HCT116 (cell line): Measurements from ENCODE around the gene YEATS4. TPM values are rescaled to one million over a fixed set of nuclear protein-coding genes. Genes with fewer than 3 reads are reported as not detected.

Experiments
- ATAC-seq: fragments of 200-7000 bp; cut with Tn5 transposase; 2 replicates; pipeline ENCODE4 v1.9.1; 2020; ENCODE audit warnings: mild to moderate bottlenecking, moderate library complexity
- BruUV-seq: library from RNA; stranded (reverse); fragments of 400-500 nt; replicated peaks from 2 replicates; lab custom pipeline; 2021; lab: Mats Ljungman, UMichigan
- CTCF ChIA-PET: fragments of 300-600 bp; sonication (Branson Sonifier 250); formaldehyde crosslinking; loops from one replicate; lab custom pipeline; 2021; ENCODE audit warnings: antibody characterized with exemption; lab: Charles Lee
- POLR2A ChIA-PET: fragments of 300-600, 350-600 bp; sonication (Branson Sonifier 250); formaldehyde crosslinking; loops from one replicate; lab custom pipeline; 2021; ENCODE audit warnings: antibody characterized with exemption; lab: Charles Lee
- RAD21 ChIA-PET, 2 experiments: fragments of 300-600 bp; sonication (Branson Sonifier 250); formaldehyde crosslinking; loops; one replicate each; lab custom pipeline; 2023; ENCODE audit warnings: low total read pairs in 2 of 2; ENCODE audit not compliant: uncharacterized antibody in 2 of 2, unreplicated experiment in 2 of 2, low non-redundant PET in 1 of 2; lab: Charles Lee
- DNase-seq: peaks from one replicate; pipeline ENCODE4 v3.0.0-alpha.2; 2010; ENCODE audit warnings: low read depth, low spot score
- H2AFZ ChIP-seq: fragments of 200-600 bp; shearing (Covaris generic), sonication (generic); 2 replicates; pipeline ENCODE4 v1.6.1; 2017; ENCODE audit warnings: low read depth, mixed run types, mixed read lengths, antibody characterized with exemption, low read length; ENCODE audit not compliant: poor library complexity, severe bottlenecking
- H3K27ac ChIP-seq: 2 replicates; pipeline ENCODE4 v1.5.1; 2012; ENCODE audit warnings: low read depth, low read length
- H3K27me3 ChIP-seq: fragments of 200-600 bp; sonication (generic); 2 replicates; pipeline ENCODE4 v1.6.1; 2016; ENCODE audit warnings: mixed run types, low read length, mixed read lengths; ENCODE audit not compliant: insufficient read depth
- H3K36me3 ChIP-seq, 2 experiments: fragments of 200-500 bp in 1 of 2; fragments of 200-600 bp in 1 of 2; sonication (Bioruptor generic) in 1 of 2; sonication (generic) in 1 of 2; 2 replicates each; pipeline versions ENCODE4 v1.5.1 to v1.6.1; 2014 to 2016; ENCODE audit warnings: low read length in 2 of 2, inconsistent platforms in 1 of 2, mixed read lengths in 1 of 2, mixed run types in 1 of 2; ENCODE audit not compliant: insufficient read depth in 2 of 2, control insufficient read depth in 1 of 2
- H3K4me1 ChIP-seq, 2 experiments: fragments of 200-600 bp in 1 of 2; sonication (generic) in 1 of 2; 2 replicates each; pipeline versions ENCODE4 v1.5.1 to v1.6.1; 2012 to 2017; ENCODE audit warnings: low read length in 2 of 2, inconsistent platforms in 1 of 2, mild to moderate bottlenecking in 1 of 2, mixed read lengths in 1 of 2, mixed run types in 1 of 2, moderate library complexity in 1 of 2; ENCODE audit not compliant: insufficient read depth in 2 of 2, control insufficient read depth in 1 of 2
- H3K4me2 ChIP-seq: fragments of 200-600 bp; sonication (generic); 2 replicates; pipeline ENCODE4 v1.6.1; 2017; ENCODE audit warnings: mixed run types, low read length, mixed read lengths
- H3K4me3 ChIP-seq, 2 experiments: fragments of 200-600 bp in 1 of 2; sonication (generic) in 1 of 2; replicated peaks in 1 of 2; 2 replicates each; pipeline ENCODE4 v1.5.1; 2011 to 2016; ENCODE audit warnings: low read length in 2 of 2, control low read depth in 1 of 2, low read depth in 1 of 2, mild to moderate bottlenecking in 1 of 2, mixed read lengths in 1 of 2, mixed run types in 1 of 2
- H3K79me2 ChIP-seq: fragments of 200-600 bp; sonication (generic); 2 replicates; pipeline ENCODE4 v1.6.1; 2017; ENCODE audit warnings: mild to moderate bottlenecking, mixed run types, low read length, moderate library complexity, mixed read lengths; ENCODE audit not compliant: insufficient read depth
- H3K9ac ChIP-seq: fragments of 200-600 bp; sonication (generic); 2 replicates; pipeline ENCODE4 v1.6.1; 2016; ENCODE audit warnings: low read length, mixed read lengths
- H3K9me2 ChIP-seq: fragments of 200-600 bp; sonication (generic), shearing (Covaris generic); 2 replicates; pipeline ENCODE4 v1.6.1; 2017; ENCODE audit warnings: mixed run types, mild to moderate bottlenecking, moderate library complexity; ENCODE audit not compliant: insufficient read depth
- H3K9me3 ChIP-seq, 2 experiments: fragments of 200-500 bp in 1 of 2; fragments of 200-600 bp in 1 of 2; sonication (Bioruptor generic) in 1 of 2; sonication (generic) in 1 of 2; 2 replicates each; pipeline ENCODE4 v1.6.1; 2014 to 2017; ENCODE audit warnings: low read length in 2 of 2, mixed read lengths in 2 of 2, inconsistent platforms in 1 of 2, low read depth in 1 of 2, mild to moderate bottlenecking in 1 of 2, mixed run types in 1 of 2, moderate library complexity in 1 of 2; ENCODE audit not compliant: control insufficient read depth in 1 of 2, insufficient read depth in 1 of 2
- H4K20me1 ChIP-seq: fragments of 200-600 bp; sonication (generic), shearing (Covaris generic); 2 replicates; pipeline ENCODE4 v1.6.1; 2017; ENCODE audit warnings: mixed run types, mild to moderate bottlenecking, moderate library complexity; ENCODE audit not compliant: insufficient read depth
- ATF3 ChIP-seq: IDR thresholded peaks from 2 replicates; pipeline ENCODE4 v1.6.1; 2012
- CEBPB ChIP-seq: IDR thresholded peaks from 2 replicates; pipeline ENCODE4 v1.6.1; 2012; ENCODE audit warnings: low read depth
- CTCF ChIP-seq, 3 experiments: fragments of 200-600 bp in 1 of 3; sonication (generic) in 1 of 3; IDR thresholded peaks in 2 of 3; conservative IDR thresholded peaks in 1 of 3; 2 replicates each; pipeline ENCODE4 v1.5.1; 2012 to 2017; ENCODE audit warnings: low read depth in 2 of 3, low read length in 2 of 3, antibody characterized with exemption in 1 of 3, borderline replicate concordance in 1 of 3, control low read depth in 1 of 3, mild to moderate bottlenecking in 1 of 3, mixed read lengths in 1 of 3, mixed run types in 1 of 3, moderate library complexity in 1 of 3; ENCODE audit not compliant: insufficient read depth in 1 of 3
- EZH2phosphoT487 ChIP-seq: fragments of 200-600 bp; IDR thresholded peaks from 2 replicates; pipeline ENCODE4 v1.6.1; 2018; ENCODE audit warnings: antibody characterized with exemption, borderline replicate concordance
- FOSL1 ChIP-seq: IDR thresholded peaks from 2 replicates; pipeline ENCODE4 v1.6.1; 2012; ENCODE audit warnings: low read depth
- MAX ChIP-seq: IDR thresholded peaks from 2 replicates; pipeline ENCODE4 v1.6.1; 2012
- RAD21 ChIP-seq: IDR thresholded peaks from 2 replicates; pipeline ENCODE4 v1.6.1; 2012; ENCODE audit warnings: low read depth, mild to moderate bottlenecking
- SIN3A ChIP-seq: IDR thresholded peaks from 2 replicates; pipeline ENCODE4 v1.6.1; 2012; ENCODE audit warnings: low read depth
- SRF ChIP-seq: IDR thresholded peaks from 2 replicates; pipeline ENCODE4 v1.6.1; 2012; ENCODE audit warnings: low read depth
- ZBTB33 ChIP-seq: IDR thresholded peaks from 2 replicates; pipeline ENCODE4 v1.6.1; 2011; ENCODE audit warnings: mild to moderate bottlenecking, low read length, moderate library complexity; ENCODE audit not compliant: insufficient replicate concordance; ENCODE audit errors: extremely low read depth
- ZFX ChIP-seq: fragments of 450-650 bp; IDR thresholded peaks from 2 replicates; pipeline ENCODE4 v1.6.1; 2017
- intact Hi-C: fragments of 100-400 bp; cut with micrococcal nuclease; formaldehyde crosslinking; loops from 2 replicates; pipeline ENCODE4 v1.10.0; 2022
- total RNA-seq: library from RNA; stranded (reverse); gene quantifications from one replicate; pipeline ENCODE4 v1.2.1, GENCODE V29; 2021; ENCODE audit not compliant: unreplicated experiment

YEATS4 gene
- total RNA-seq, 1 experiment from 2014 or later: 32.0 TPM

GRCh38 chr12:69343885-69344612 lies 15.5 kb upstream of the YEATS4 start:
- Histone ChIP-seq H3K4me2 (no peak overlapping the region), H3K9me3 (no peaks in the 10 kb centered on the region), H3K36me3 (no peaks in the 10 kb centered on the region), H3K9me2 (no peaks in the 10 kb centered on the region), H4K20me1 (no peaks in the 10 kb centered on the region), H3K4me3 (no peak overlapping the region), H2AFZ (no peak overlapping the region), H3K79me2 (no peaks in the 10 kb centered on the region), H3K27ac (no peak overlapping the region), H3K9ac (no peak overlapping the region), H3K4me1 (peaks cover 2 to 6% of the 10 kb centered on the region in 2 experiments; a peak in 1 of 4 replicates), H3K27me3 (no peaks in the 10 kb centered on the region)
- CTCF ChIA-PET: no interaction called here
- intact Hi-C loops: no loop called here
- TF ChIP-seq ZBTB33 (no peak), MAX (no peak), RAD21 (no peak), ZFX (no peak), CTCF (IDR thresholded peaks at IDR 0.05 in 2 of 3, conservative IDR thresholded peaks at IDR 0.05 in 1 of 3; ENCODE audit: borderline replicate concordance in 1 of 3, insufficient read depth in 1 of 3, low read depth in 2 of 3, low read length in 2 of 3) (no peak), CEBPB (no peak), SIN3A (no peak), ATF3 (no peak), FOSL1 (no peak), EZH2phosphoT487 (no peak), SRF (no peak)
- RAD21 ChIA-PET: no interaction called here
- POLR2A ChIA-PET: no interaction called here
- DNase-seq (no peak), ATAC-seq (no peak)
- BruUV-seq: no TSS peak
